ENCODE data around the gene CFAP77.

Gene CFAP77

DNA sequence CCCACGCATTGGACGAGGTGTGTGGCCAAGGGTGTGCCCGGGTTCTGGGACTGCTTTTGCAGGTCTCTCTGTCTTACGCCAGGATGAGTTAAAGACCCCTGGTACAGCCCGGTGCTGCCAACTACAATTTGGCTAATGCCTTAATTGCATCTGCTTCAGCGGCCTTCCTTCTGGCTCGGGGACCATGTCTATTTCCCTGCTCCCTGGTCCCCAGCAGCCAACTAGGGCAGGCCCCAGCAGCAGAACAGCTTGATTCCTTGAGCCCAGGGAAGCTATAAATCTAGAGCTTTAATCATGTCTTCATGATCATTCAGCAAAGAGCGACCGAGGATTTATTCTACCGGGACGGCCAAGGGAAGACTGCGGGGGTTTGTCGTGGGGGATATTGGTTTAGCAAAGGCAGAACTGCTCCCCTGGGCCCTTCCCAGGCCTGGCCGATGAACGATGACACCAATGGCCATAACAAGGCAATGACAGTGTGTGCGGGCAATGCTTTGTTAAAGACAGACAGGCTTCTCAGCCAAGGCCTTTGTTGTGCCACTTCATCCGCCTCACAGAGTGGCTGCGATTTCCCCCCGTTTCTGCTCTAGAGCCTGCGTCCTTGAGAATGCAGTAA, 51.4 kb downstream of the CFAP77 start:
- TF ChIP-seq, protein P1, sequence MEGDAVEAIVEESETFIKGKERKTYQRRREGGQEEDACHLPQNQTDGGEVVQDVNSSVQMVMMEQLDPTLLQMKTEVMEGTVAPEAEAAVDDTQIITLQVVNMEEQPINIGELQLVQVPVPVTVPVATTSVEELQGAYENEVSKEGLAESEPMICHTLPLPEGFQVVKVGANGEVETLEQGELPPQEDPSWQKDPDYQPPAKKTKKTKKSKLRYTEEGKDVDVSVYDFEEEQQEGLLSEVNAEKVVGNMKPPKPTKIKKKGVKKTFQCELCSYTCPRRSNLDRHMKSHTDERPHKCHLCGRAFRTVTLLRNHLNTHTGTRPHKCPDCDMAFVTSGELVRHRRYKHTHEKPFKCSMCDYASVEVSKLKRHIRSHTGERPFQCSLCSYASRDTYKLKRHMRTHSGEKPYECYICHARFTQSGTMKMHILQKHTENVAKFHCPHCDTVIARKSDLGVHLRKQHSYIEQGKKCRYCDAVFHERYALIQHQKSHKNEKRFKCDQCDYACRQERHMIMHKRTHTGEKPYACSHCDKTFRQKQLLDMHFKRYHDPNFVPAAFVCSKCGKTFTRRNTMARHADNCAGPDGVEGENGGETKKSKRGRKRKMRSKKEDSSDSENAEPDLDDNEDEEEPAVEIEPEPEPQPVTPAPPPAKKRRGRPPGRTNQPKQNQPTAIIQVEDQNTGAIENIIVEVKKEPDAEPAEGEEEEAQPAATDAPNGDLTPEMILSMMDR (IDR thresholded peaks at IDR 0.05; ENCODE audit: borderline replicate concordance, control extremely low read depth, extremely low read depth, insufficient read depth, missing control alignments): no peak
- in situ Hi-C loops (cut with MboI; ENCODE audit: low sequenced_read_pairs, unreplicated experiment): no loop called here
- DNase-seq (ENCODE audit: low spot score): no peak

DNA sequence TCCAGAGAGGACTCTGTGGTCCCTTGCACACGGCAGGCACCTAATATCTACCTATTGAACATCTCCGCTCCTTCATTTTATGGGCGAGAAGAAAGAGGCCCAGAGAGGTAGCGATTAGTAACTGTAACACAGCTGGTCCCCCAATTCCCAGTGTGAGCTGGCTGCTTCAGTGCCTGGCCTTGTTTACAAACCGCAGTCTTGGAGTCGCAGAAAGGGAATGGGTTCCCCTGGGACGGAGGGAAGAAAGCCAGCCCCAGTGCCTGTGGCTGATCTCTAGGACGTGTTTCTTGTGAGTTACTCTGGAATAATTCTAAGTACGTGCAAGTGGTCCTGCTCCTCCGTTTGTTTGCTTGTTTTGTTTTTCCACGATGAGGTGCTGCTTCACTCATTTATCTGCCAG, 52.0 kb downstream of the CFAP77 start:
- TF ChIP-seq, protein P1 (IDR thresholded peaks at IDR 0.05; ENCODE audit: borderline replicate concordance, control extremely low read depth, extremely low read depth, insufficient read depth, missing control alignments): no peak
- DNase-seq (ENCODE audit: low spot score): no peak
- in situ Hi-C loops (cut with MboI; ENCODE audit: low sequenced_read_pairs, unreplicated experiment): no loop called here

- no peak for DNase-seq (ENCODE audit: low spot score)
- in situ Hi-C loops (cut with MboI; ENCODE audit: low sequenced_read_pairs, unreplicated experiment): no loop called here
- TF ChIP-seq, protein P1 (IDR thresholded peaks at IDR 0.05; ENCODE audit: borderline replicate concordance, control extremely low read depth, extremely low read depth, insufficient read depth, missing control alignments): no peak
Observed at GRCh38 chr9:132464547-132464946, 54.5 kb downstream of the CFAP77 start.

- in situ Hi-C loops (cut with MboI; ENCODE audit: low sequenced_read_pairs, unreplicated experiment): no loop called here
- TF ChIP-seq, protein P1 (IDR thresholded peaks at IDR 0.05; ENCODE audit: borderline replicate concordance, control extremely low read depth, extremely low read depth, insufficient read depth, missing control alignments): no peak
- DNase-seq (ENCODE audit: low spot score): no peak
Observed at GRCh38 chr9:132465131-132465635, 55.2 kb downstream of the CFAP77 start.

- DNase-seq (ENCODE audit: low spot score): no peak
- TF ChIP-seq, protein P1 (IDR thresholded peaks at IDR 0.05; ENCODE audit: borderline replicate concordance, control extremely low read depth, extremely low read depth, insufficient read depth, missing control alignments): no peak
- in situ Hi-C loops (cut with MboI; ENCODE audit: low sequenced_read_pairs, unreplicated experiment): no loop called here
Observed at GRCh38 chr9:132472199-132472598, 62.2 kb downstream of the CFAP77 start.

DNA sequence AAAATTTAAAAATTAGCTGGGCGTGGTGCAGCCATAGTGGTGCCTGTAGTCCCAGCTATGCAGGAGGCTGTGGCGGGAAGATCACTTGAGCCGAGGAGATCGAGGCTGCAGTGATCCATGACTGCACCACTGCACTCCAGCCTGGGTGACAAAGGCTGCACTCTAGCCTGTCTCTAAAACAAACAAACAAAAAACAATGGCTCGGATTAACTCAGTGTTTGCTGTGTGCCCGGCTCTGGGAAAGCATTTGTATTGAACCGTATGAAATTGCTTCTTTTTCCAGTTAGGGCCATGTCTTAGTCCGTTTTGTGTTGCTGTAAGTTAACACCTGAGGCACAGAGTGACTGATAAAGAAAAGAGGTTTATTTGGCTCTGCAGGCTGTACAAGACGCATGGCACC, 62.6 kb downstream of the CFAP77 start:
- TF ChIP-seq, protein P1 (IDR thresholded peaks at IDR 0.05; ENCODE audit: borderline replicate concordance, control extremely low read depth, extremely low read depth, insufficient read depth, missing control alignments): no peak
- DNase-seq (ENCODE audit: low spot score): no peak
- in situ Hi-C loops (cut with MboI; ENCODE audit: low sequenced_read_pairs, unreplicated experiment): no loop called here
